A549 (cell line): ENCODE results near the gene LUC7L2.

Experiments
- CBX8 ChIP-seq: fragments of 200-600 bp; sonication (generic); IDR thresholded peaks from 2 replicates; pipeline ENCODE4 v1.6.1; 2016
- CTCF ChIP-seq: fragments of >200 bp; sonication (Bioruptor Twin); formaldehyde crosslinking; IDR thresholded peaks from 3 replicates; pipeline ENCODE4 v1.5.1; 2016
- FOSB ChIP-seq: fragments of 250-450 bp; sonication (Bioruptor Pico); IDR thresholded peaks from 2 replicates; pipeline ENCODE4 v1.5.0; 2020; ENCODE audit warnings: mild to moderate bottlenecking, moderate library complexity
- MYC ChIP-seq: IDR thresholded peaks from 2 replicates; pipeline ENCODE4 v1.6.1; 2012; ENCODE audit warnings: mild to moderate bottlenecking, inconsistent platforms, low read length, improper control_type of control experiment, borderline replicate concordance
- POLR2A ChIP-seq: IDR thresholded peaks from 2 replicates; pipeline ENCODE4 v1.6.1; 2012; ENCODE audit warnings: mild to moderate bottlenecking, low read length
- USF2 ChIP-seq: fragments of 450-650 bp; IDR thresholded peaks from 2 replicates; pipeline ENCODE4 v1.6.1; 2014; ENCODE audit warnings: antibody characterized with exemption

- TF ChIP-seq MYC (no peak), CTCF (no peak), CBX8 (no peak), USF2 (no peak), POLR2A (no peak), FOSB (CRISPR knock-in tag) (no peak)
These were observed 29.4 kb downstream of the LUC7L2 start for GRCh38 chr7:139389091-139389490.
